ENCODE results near the gene KANSL2.

The KANSL2 gene

GRCh38 chr12:48695859-48696258 lies 13.8 kb upstream of the KANSL2 start:
- no peak overlapping the region for H3K4me3 ChIP-seq (ENCODE audit: low read depth in 1 of 2, low read length in 2 of 2)
- H3K9me3 ChIP-seq (ENCODE audit: control insufficient read depth in 1 of 2, low read length in 2 of 2) = no peaks in the 10 kb centered on the region
- H3K27ac ChIP-seq (ENCODE audit: low read length) = no peak overlapping the region
- peaks cover 49 to 53% of the 10 kb centered on the region in 2 donors for H3K36me3 ChIP-seq (ENCODE audit: control insufficient read depth in 1 of 2, insufficient read depth in 2 of 2, low read length in 2 of 2)
- no peaks in the 10 kb centered on the region for H3K27me3 ChIP-seq (ENCODE audit: low read depth, low read length)
- H3K4me1 ChIP-seq (ENCODE audit: control insufficient read depth in 1 of 2, insufficient read depth in 2 of 2, low read length in 2 of 2) = no peaks in the 10 kb centered on the region

- H3K4me1 ChIP-seq (ENCODE audit: control insufficient read depth in 1 of 2, insufficient read depth in 2 of 2, low read length in 2 of 2) = no peaks in the 10 kb centered on the region
- no peaks in the 10 kb centered on the region for H3K9me3 ChIP-seq (ENCODE audit: control insufficient read depth in 1 of 2, low read length in 2 of 2)
- no peaks in the 10 kb centered on the region for H3K27me3 ChIP-seq (ENCODE audit: low read depth, low read length)
- H3K4me3 ChIP-seq (ENCODE audit: low read depth in 1 of 2, low read length in 2 of 2) = no peak overlapping the region
- H3K27ac ChIP-seq (ENCODE audit: low read length) = no peak overlapping the region
- H3K36me3 ChIP-seq (ENCODE audit: control insufficient read depth in 1 of 2, insufficient read depth in 2 of 2, low read length in 2 of 2) = peaks cover 42 to 47% of the 10 kb centered on the region in 2 donors
These were observed 12.0 kb upstream of the KANSL2 start for GRCh38 chr12:48694038-48694437.

GRCh38 chr12:48693572-48693971 lies 11.5 kb upstream of the KANSL2 start:
- H3K9me3 ChIP-seq (ENCODE audit: control insufficient read depth in 1 of 2, low read length in 2 of 2) = no peaks in the 10 kb centered on the region
- no peaks in the 10 kb centered on the region for H3K4me1 ChIP-seq (ENCODE audit: control insufficient read depth in 1 of 2, insufficient read depth in 2 of 2, low read length in 2 of 2)
- H3K4me3 ChIP-seq (ENCODE audit: low read depth in 1 of 2, low read length in 2 of 2) = no peak overlapping the region
- no peaks in the 10 kb centered on the region for H3K27me3 ChIP-seq (ENCODE audit: low read depth, low read length)
- no peak overlapping the region for H3K27ac ChIP-seq (ENCODE audit: low read length)
- H3K36me3 ChIP-seq (ENCODE audit: control insufficient read depth in 1 of 2, insufficient read depth in 2 of 2, low read length in 2 of 2) = peaks cover 42 to 47% of the 10 kb centered on the region in 2 donors

- Histone ChIP-seq H3K9me3 (ENCODE audit: control insufficient read depth in 1 of 2, low read length in 2 of 2) (no peaks in the 10 kb centered on the region), H3K4me3 (ENCODE audit: low read depth in 1 of 2, low read length in 2 of 2) (no peak overlapping the region), H3K4me1 (ENCODE audit: control insufficient read depth in 1 of 2, insufficient read depth in 2 of 2, low read length in 2 of 2) (no peaks in the 10 kb centered on the region), H3K36me3 (ENCODE audit: control insufficient read depth in 1 of 2, insufficient read depth in 2 of 2, low read length in 2 of 2) (peaks cover 43 to 50% of the 10 kb centered on the region in 2 donors), H3K27me3 (ENCODE audit: low read depth, low read length) (no peaks in the 10 kb centered on the region), H3K27ac (ENCODE audit: low read length) (no peak overlapping the region)
These were observed 9.9 kb upstream of the KANSL2 start for GRCh38 chr12:48691826-48692487.

- no peaks in the 10 kb centered on the region for H3K4me1 ChIP-seq (ENCODE audit: control insufficient read depth in 1 of 2, insufficient read depth in 2 of 2, low read length in 2 of 2)
- H3K27me3 ChIP-seq (ENCODE audit: low read depth, low read length) = no peaks in the 10 kb centered on the region
- H3K27ac ChIP-seq (ENCODE audit: low read length) = no peak overlapping the region
- no peak overlapping the region for H3K4me3 ChIP-seq (ENCODE audit: low read depth in 1 of 2, low read length in 2 of 2)
- H3K36me3 ChIP-seq (ENCODE audit: control insufficient read depth in 1 of 2, insufficient read depth in 2 of 2, low read length in 2 of 2) = peaks cover 39 to 47% of the 10 kb centered on the region in 2 donors
- no peaks in the 10 kb centered on the region for H3K9me3 ChIP-seq (ENCODE audit: control insufficient read depth in 1 of 2, low read length in 2 of 2)
These were observed 9.0 kb upstream of the KANSL2 start for GRCh38 chr12:48690990-48691389.

- H3K9me3 ChIP-seq (ENCODE audit: control insufficient read depth in 1 of 2, low read length in 2 of 2) = no peaks in the 10 kb centered on the region
- no peak overlapping the region for H3K27ac ChIP-seq (ENCODE audit: low read length)
- H3K36me3 ChIP-seq (ENCODE audit: control insufficient read depth in 1 of 2, insufficient read depth in 2 of 2, low read length in 2 of 2) = peaks cover 33 to 42% of the 10 kb centered on the region in 2 donors
- no peaks in the 10 kb centered on the region for H3K4me1 ChIP-seq (ENCODE audit: control insufficient read depth in 1 of 2, insufficient read depth in 2 of 2, low read length in 2 of 2)
- no peaks in the 10 kb centered on the region for H3K27me3 ChIP-seq (ENCODE audit: low read depth, low read length)
- no peak overlapping the region for H3K4me3 ChIP-seq (ENCODE audit: low read depth in 1 of 2, low read length in 2 of 2)
These were observed 8.4 kb upstream of the KANSL2 start for GRCh38 chr12:48690436-48690835.

- Histone ChIP-seq H3K4me3 (ENCODE audit: low read depth in 1 of 2, low read length in 2 of 2) (no peak overlapping the region), H3K27ac (ENCODE audit: low read length) (no peak overlapping the region), H3K9me3 (ENCODE audit: control insufficient read depth in 1 of 2, low read length in 2 of 2) (no peaks in the 10 kb centered on the region), H3K27me3 (ENCODE audit: low read depth, low read length) (no peaks in the 10 kb centered on the region), H3K4me1 (ENCODE audit: control insufficient read depth in 1 of 2, insufficient read depth in 2 of 2, low read length in 2 of 2) (no peaks in the 10 kb centered on the region), H3K36me3 (ENCODE audit: control insufficient read depth in 1 of 2, insufficient read depth in 2 of 2, low read length in 2 of 2) (peaks cover 22 to 28% of the 10 kb centered on the region in 2 donors)
These were observed 6.8 kb upstream of the KANSL2 start for GRCh38 chr12:48688836-48689235.

GRCh38 chr12:48687592-48687991 lies 5.6 kb upstream of the KANSL2 start:
- Histone ChIP-seq H3K4me3 (ENCODE audit: low read depth in 1 of 2, low read length in 2 of 2) (no peak overlapping the region), H3K4me1 (ENCODE audit: control insufficient read depth in 1 of 2, insufficient read depth in 2 of 2, low read length in 2 of 2) (no peaks in the 10 kb centered on the region), H3K9me3 (ENCODE audit: control insufficient read depth in 1 of 2, low read length in 2 of 2) (no peaks in the 10 kb centered on the region), H3K27me3 (ENCODE audit: low read depth, low read length) (no peaks in the 10 kb centered on the region), H3K36me3 (ENCODE audit: control insufficient read depth in 1 of 2, insufficient read depth in 2 of 2, low read length in 2 of 2) (peaks cover 12 to 15% of the 10 kb centered on the region in 2 donors), H3K27ac (ENCODE audit: low read length) (no peak overlapping the region)

GRCh38 chr12:48686615-48687334 lies 4.7 kb upstream of the KANSL2 start:
- Histone ChIP-seq H3K27ac (ENCODE audit: low read length) (no peak overlapping the region), H3K9me3 (ENCODE audit: control insufficient read depth in 1 of 2, low read length in 2 of 2) (no peaks in the 10 kb centered on the region), H3K36me3 (ENCODE audit: control insufficient read depth in 1 of 2, insufficient read depth in 2 of 2, low read length in 2 of 2) (peaks cover 10 to 11% of the 10 kb centered on the region in 2 donors), H3K4me1 (ENCODE audit: control insufficient read depth in 1 of 2, insufficient read depth in 2 of 2, low read length in 2 of 2) (no peaks in the 10 kb centered on the region), H3K4me3 (ENCODE audit: low read depth in 1 of 2, low read length in 2 of 2) (no peak overlapping the region), H3K27me3 (ENCODE audit: low read depth, low read length) (no peaks in the 10 kb centered on the region)

GRCh38 chr12:48686037-48686595 lies 4.1 kb upstream of the KANSL2 start:
- Histone ChIP-seq H3K4me1 (ENCODE audit: control insufficient read depth in 1 of 2, insufficient read depth in 2 of 2, low read length in 2 of 2) (peaks cover 0 to 3% of the 10 kb centered on the region in 2 donors), H3K36me3 (ENCODE audit: control insufficient read depth in 1 of 2, insufficient read depth in 2 of 2, low read length in 2 of 2) (peaks cover 7 to 8% of the 10 kb centered on the region in 2 donors), H3K9me3 (ENCODE audit: control insufficient read depth in 1 of 2, low read length in 2 of 2) (no peaks in the 10 kb centered on the region), H3K4me3 (ENCODE audit: low read depth in 1 of 2, low read length in 2 of 2) (no peak overlapping the region), H3K27ac (ENCODE audit: low read length) (no peak overlapping the region), H3K27me3 (ENCODE audit: low read depth, low read length) (no peaks in the 10 kb centered on the region)

GRCh38 chr12:48683534-48683933 lies 1.5 kb upstream of the KANSL2 start:
- Histone ChIP-seq H3K27me3 (ENCODE audit: low read depth, low read length) (no peaks in the 10 kb centered on the region), H3K4me3 (ENCODE audit: low read depth in 1 of 2, low read length in 2 of 2) (no peak overlapping the region), H3K4me1 (ENCODE audit: control insufficient read depth in 1 of 2, insufficient read depth in 2 of 2, low read length in 2 of 2) (peaks cover 17 to 28% of the 10 kb centered on the region in 2 donors), H3K36me3 (ENCODE audit: control insufficient read depth in 1 of 2, insufficient read depth in 2 of 2, low read length in 2 of 2) (peaks cover 4 to 12% of the 10 kb centered on the region in 2 donors), H3K9me3 (ENCODE audit: control insufficient read depth in 1 of 2, low read length in 2 of 2) (no peaks in the 10 kb centered on the region), H3K27ac (ENCODE audit: low read length) (no peak overlapping the region)
